Measurements from ENCODE around the gene XPA. TPM values are rescaled to one million over a fixed set of nuclear protein-coding genes. Genes with fewer than 3 reads are reported as not detected.

The XPA gene
- total and polyA plus RNA-seq, 10 of the 15 experiments (the other 5 are each of a cell fraction or from before 2014, with no cell fraction given) = 6.2 to 19.9 (median 12.3) TPM

DNA sequence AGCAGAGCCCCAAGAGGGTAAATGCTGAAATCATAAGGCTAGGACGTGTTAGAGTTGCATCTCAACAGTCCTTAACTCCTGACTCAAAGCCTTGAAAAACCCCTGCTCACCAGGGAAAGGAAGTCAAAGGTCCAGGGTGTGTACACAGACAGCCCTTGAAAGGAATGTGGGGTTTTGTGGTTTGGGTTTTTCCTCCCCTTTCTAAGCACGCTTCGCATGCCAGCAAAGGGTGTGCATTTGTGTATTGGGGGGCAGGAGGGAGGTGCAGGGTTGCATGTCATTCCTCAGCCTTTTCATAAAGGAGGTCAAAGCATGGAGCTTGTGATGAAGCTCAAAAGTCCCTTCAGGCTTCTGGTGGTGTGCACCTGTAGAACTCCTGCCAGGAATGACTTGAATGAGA, 17.3 kb upstream of the XPA start:
- Histone ChIP-seq H3K9ac (ENCODE audit: control insufficient read depth, insufficient read depth, low read length) (no peak overlapping the region), H3K4me2 (ENCODE audit: control insufficient read depth, insufficient read depth) (peak overlapping the region; percentile 9; the same call in 1 of the 2 replicates), H2AFZ (ENCODE audit: control insufficient read depth, low read depth, low read length) (peak overlapping the region; percentile 12; the same call in 1 of the 2 replicates), H3K4me1 (ENCODE audit: control insufficient read depth, insufficient read depth, low read length) (peaks cover 5% of the 10 kb centered on the region; the same call in 1 of the 2 replicates), H3K79me2 (ENCODE audit: control insufficient read depth, insufficient read depth, low read length) (no peaks in the 10 kb centered on the region), H3K9me3 (replicated peaks; ENCODE audit: control insufficient read depth, insufficient read depth, low read length) (no peaks in the 10 kb centered on the region), H3K36me3 (ENCODE audit: control insufficient read depth in 2 of 2, insufficient read depth in 2 of 2, low read length in 1 of 2) (no peaks in the 10 kb centered on the region), H3K27me3 (replicated peaks in 1 of 2; ENCODE audit: control insufficient read depth in 2 of 2, insufficient read depth in 2 of 2, low read length in 1 of 2) (peaks cover 0 to 2% of the 10 kb centered on the region in 2 experiments; a peak in 2 of 4 replicates), H4K20me1 (ENCODE audit: control insufficient read depth, insufficient read depth) (no peaks in the 10 kb centered on the region), H3K4me3 (no peak overlapping the region), H3K27ac (ENCODE audit: control insufficient read depth, insufficient read depth) (no peak overlapping the region)
- in situ Hi-C loops (cut with MboI) (no loop called here), intact Hi-C loops (cut with micrococcal nuclease; ENCODE audit: unreplicated experiment) (loop anchor here (10.0 kb wide), 1 partner anchor 550 kb away; no protein-coding TSS in a partner anchor)
- SMC1A ChIA-PET (ENCODE audit: uncharacterized antibody, unreplicated experiment) = interaction anchor here (1.2 to 2.1 kb wide), 3 partner anchors 9 to 208 kb away, joined by 5 read pairs; partner anchors contain the start of gene TRMO
- POLR2A ChIA-PET = no interaction called here
- DNase-seq (ENCODE audit: low read depth, low spot score) = no peak
- no peak for ATAC-seq
- WGBS (ENCODE audit: insufficient coverage, insufficient replicate concordance, low lambda C conversion rate, missing lambda C conversion rate) = 0% methylated on average over 3 of the region's 3 CpGs
- no peak for FAIRE-seq
- BruUV-seq (replicated peaks) = no TSS peak
- RAD21 ChIA-PET (ENCODE audit: unreplicated experiment) = interaction anchor here (0.5 kb wide), 1 partner anchor 17 kb away, joined by 3 read pairs; no protein-coding TSS in a partner anchor
- CTCF ChIA-PET = interaction anchor here (0.8 to 4.4 kb wide), 8 partner anchors 9 to 245 kb away, joined by 3 to 33 read pairs (median 4); no protein-coding TSS in a partner anchor
- TF ChIP-seq NR2F1 (conservative IDR thresholded peaks at IDR 0.05) = no peak
- TF ChIP-seq POLR2AphosphoS5 (IDR thresholded peaks at IDR 0.05; ENCODE audit: low read length) = no peak
- no peak for TF ChIP-seq FOXK2 (IDR thresholded peaks at IDR 0.05)
- no peak for TF ChIP-seq SREBF1 (IDR thresholded peaks at IDR 0.05; ENCODE audit: low read length)
- TF ChIP-seq CBX3 (IDR thresholded peaks at IDR 0.05; ENCODE audit: borderline replicate concordance, low read depth) = no peak
- TF ChIP-seq RUNX3 (IDR thresholded peaks at IDR 0.05; ENCODE audit: low read length) = peak; percentile 40
- TF ChIP-seq SRF (IDR thresholded peaks at IDR 0.05; ENCODE audit: low read depth in 2 of 2, low read length in 2 of 2) = no peak
- TF ChIP-seq EGR1 (IDR thresholded peaks at IDR 0.05; ENCODE audit: borderline replicate concordance in 1 of 2, low read depth in 2 of 2, low read length in 2 of 2) = no peak

DNA sequence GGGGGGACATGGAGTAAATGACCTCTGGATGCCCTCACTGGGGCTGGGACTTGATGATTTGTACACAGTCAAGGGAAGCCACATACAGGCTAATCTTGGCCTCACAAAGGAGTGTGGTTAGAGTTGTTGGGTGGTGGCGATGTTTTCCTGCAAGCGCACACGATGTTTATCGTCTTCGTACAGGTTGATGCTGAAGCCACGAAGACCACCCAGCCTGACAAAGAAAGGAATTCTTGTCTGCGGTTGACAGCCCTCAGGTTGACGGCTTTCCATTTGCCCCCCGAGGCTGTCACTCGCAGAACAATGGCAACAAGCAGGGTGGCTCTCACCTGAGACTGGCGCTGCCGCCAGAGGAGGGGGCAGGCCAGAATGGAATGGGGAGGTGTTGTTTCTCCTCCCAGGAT, 14.1 kb upstream of the XPA start:
- CTCF ChIA-PET = interaction anchor here (1.8 to 4.4 kb wide), 2 partner anchors 187 to 190 kb away, joined by 4 to 33 read pairs; no protein-coding TSS in a partner anchor
- TF ChIP-seq GABPA (IDR thresholded peaks at IDR 0.05; ENCODE audit: low read depth) (no peak), MYC (IDR thresholded peaks at IDR 0.05; ENCODE audit: insufficient read depth, insufficient read length, insufficient replicate concordance, low read length, severe bottlenecking) (no peak), WRNIP1 (IDR thresholded peaks at IDR 0.05; ENCODE audit: borderline replicate concordance, low read depth, low read length) (no peak), CEBPB (IDR thresholded peaks at IDR 0.05; ENCODE audit: borderline replicate concordance in 1 of 2, low read depth in 2 of 2, low read length in 2 of 2) (no peak), NFYA (IDR thresholded peaks at IDR 0.05; ENCODE audit: borderline replicate concordance, low read depth, low read length) (no peak), CBX3 (IDR thresholded peaks at IDR 0.05; ENCODE audit: borderline replicate concordance, low read depth) (no peak), RBBP5 (conservative IDR thresholded peaks at IDR 0.05) (no peak)
- TF ChIP-seq, protein P1, sequence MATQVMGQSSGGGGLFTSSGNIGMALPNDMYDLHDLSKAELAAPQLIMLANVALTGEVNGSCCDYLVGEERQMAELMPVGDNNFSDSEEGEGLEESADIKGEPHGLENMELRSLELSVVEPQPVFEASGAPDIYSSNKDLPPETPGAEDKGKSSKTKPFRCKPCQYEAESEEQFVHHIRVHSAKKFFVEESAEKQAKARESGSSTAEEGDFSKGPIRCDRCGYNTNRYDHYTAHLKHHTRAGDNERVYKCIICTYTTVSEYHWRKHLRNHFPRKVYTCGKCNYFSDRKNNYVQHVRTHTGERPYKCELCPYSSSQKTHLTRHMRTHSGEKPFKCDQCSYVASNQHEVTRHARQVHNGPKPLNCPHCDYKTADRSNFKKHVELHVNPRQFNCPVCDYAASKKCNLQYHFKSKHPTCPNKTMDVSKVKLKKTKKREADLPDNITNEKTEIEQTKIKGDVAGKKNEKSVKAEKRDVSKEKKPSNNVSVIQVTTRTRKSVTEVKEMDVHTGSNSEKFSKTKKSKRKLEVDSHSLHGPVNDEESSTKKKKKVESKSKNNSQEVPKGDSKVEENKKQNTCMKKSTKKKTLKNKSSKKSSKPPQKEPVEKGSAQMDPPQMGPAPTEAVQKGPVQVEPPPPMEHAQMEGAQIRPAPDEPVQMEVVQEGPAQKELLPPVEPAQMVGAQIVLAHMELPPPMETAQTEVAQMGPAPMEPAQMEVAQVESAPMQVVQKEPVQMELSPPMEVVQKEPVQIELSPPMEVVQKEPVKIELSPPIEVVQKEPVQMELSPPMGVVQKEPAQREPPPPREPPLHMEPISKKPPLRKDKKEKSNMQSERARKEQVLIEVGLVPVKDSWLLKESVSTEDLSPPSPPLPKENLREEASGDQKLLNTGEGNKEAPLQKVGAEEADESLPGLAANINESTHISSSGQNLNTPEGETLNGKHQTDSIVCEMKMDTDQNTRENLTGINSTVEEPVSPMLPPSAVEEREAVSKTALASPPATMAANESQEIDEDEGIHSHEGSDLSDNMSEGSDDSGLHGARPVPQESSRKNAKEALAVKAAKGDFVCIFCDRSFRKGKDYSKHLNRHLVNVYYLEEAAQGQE (IDR thresholded peaks at IDR 0.05; ENCODE audit: low read depth, low read length) = no peak

More for the DNA sequence above, 14.1 kb upstream of the XPA start:
- ChIA-PET POLR2A (no interaction called here), RAD21 (ENCODE audit: unreplicated experiment) (no interaction called here), SMC1A (ENCODE audit: uncharacterized antibody, unreplicated experiment) (interaction anchor here (1.2 kb wide), 1 partner anchor 73 kb away, joined by 4 read pairs; no protein-coding TSS in a partner anchor)
- H3K4me2 ChIP-seq (ENCODE audit: control insufficient read depth, insufficient read depth) = no peak overlapping the region
- no peaks in the 10 kb centered on the region for H3K36me3 ChIP-seq (ENCODE audit: control insufficient read depth in 2 of 2, insufficient read depth in 2 of 2, low read length in 1 of 2)
- 57% methylated on average over 12 of the region's 12 CpGs for WGBS (ENCODE audit: insufficient coverage, insufficient replicate concordance, low lambda C conversion rate, missing lambda C conversion rate)
- H4K20me1 ChIP-seq (ENCODE audit: control insufficient read depth, insufficient read depth) = no peaks in the 10 kb centered on the region
- H3K9ac ChIP-seq (ENCODE audit: control insufficient read depth, insufficient read depth, low read length) = no peak overlapping the region
- FAIRE-seq = no peak
- H3K79me2 ChIP-seq (ENCODE audit: control insufficient read depth, insufficient read depth, low read length) = no peaks in the 10 kb centered on the region
- no peak for ATAC-seq
- no peak for DNase-seq (ENCODE audit: low read depth, low spot score)
- no peaks in the 10 kb centered on the region for H3K9me3 ChIP-seq (replicated peaks; ENCODE audit: control insufficient read depth, insufficient read depth, low read length)
- no TSS peak for BruUV-seq (replicated peaks)
- no peak overlapping the region for H2AFZ ChIP-seq (ENCODE audit: control insufficient read depth, low read depth, low read length)
- no peak overlapping the region for H3K27ac ChIP-seq (ENCODE audit: control insufficient read depth, insufficient read depth)
- in situ Hi-C loops (cut with MboI) = no loop called here
- intact Hi-C loops (cut with micrococcal nuclease; ENCODE audit: unreplicated experiment) = loop anchor here (2.0 to 10.0 kb wide), 2 partner anchors 244 to 554 kb away; no protein-coding TSS in a partner anchor
- peaks cover 1 to 2% of the 10 kb centered on the region in 2 experiments; a peak in 1 of 4 replicates for H3K27me3 ChIP-seq (replicated peaks in 1 of 2; ENCODE audit: control insufficient read depth in 2 of 2, insufficient read depth in 2 of 2, low read length in 1 of 2)
- H3K4me3 ChIP-seq = no peak overlapping the region
- H3K4me1 ChIP-seq (ENCODE audit: control insufficient read depth, insufficient read depth, low read length) = peaks cover 5% of the 10 kb centered on the region; the same call in 1 of the 2 replicates

Data from GM12878 (cell line).